Astrocyte of the spinal cord (primary cell): ENCODE measurements around the gene MAST4.

ENCODE experiments used
- DNase-seq: peaks from one replicate; pipeline ENCODE4 v3.0.0; 2011; ENCODE audit warnings: low read depth, low spot score
- H3K4me3 ChIP-seq: 2 replicates; pipeline ENCODE4 v1.5.1; 2011; ENCODE audit warnings: low read depth, mild to moderate bottlenecking, low read length, moderate library complexity
- CTCF ChIP-seq: IDR thresholded peaks from 2 replicates; pipeline ENCODE4 v1.5.1; 2012; ENCODE audit warnings: low read depth, mild to moderate bottlenecking, low read length, inconsistent platforms
- in situ Hi-C: cut with HindIII; loops from 2 replicates; pipeline ENCODE4 v1.10.0; 2017; ENCODE audit warnings: low sequenced_read_pairs

The MAST4 gene

DNA sequence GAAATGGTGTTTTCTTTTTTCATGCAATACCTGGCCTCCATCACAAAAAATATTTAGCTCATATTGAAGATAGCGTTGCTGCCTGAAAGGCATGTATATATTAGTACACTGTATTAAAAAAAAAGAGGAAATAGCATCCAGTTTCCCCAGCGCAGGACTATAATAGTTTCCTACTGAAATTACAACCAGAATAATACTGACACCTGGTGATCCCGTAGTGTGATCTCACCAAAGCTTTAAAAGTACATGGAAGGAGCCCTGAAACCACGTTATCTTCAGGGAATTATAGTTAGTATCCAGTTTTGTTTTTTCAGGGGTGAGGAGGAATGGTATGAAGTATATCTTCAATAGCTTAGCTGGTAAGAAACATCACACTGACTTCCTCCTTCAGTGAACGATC is 335.5 kb downstream of the MAST4 start:
- DNase-seq, result no peak
- in situ Hi-C loops, result no loop called here
- TF ChIP-seq CTCF, result no peak
- H3K4me3 ChIP-seq, result no peak overlapping the region

DNA sequence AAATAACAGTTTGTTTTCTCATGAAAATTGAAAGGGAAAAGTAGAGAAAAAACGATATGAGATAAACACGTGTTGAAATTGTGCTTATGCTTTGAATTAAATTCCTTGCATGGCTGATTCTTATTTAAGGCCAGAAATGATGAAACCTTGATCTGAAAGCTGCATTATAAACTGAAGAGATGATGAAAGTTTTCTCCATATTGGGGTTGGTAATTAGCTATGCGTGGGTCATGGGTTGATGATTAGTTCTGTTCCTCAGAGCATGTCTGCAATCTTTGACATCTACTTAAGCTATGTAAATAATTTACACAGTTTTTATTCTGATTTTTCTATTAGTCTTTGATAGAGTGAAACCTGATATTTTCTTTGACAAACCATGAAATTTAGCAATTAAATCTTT is 336.3 kb downstream of the MAST4 start:
- no peak overlapping the region for H3K4me3 ChIP-seq
- DNase-seq, result no peak
- in situ Hi-C loops, result no loop called here
- no peak for TF ChIP-seq CTCF

DNA sequence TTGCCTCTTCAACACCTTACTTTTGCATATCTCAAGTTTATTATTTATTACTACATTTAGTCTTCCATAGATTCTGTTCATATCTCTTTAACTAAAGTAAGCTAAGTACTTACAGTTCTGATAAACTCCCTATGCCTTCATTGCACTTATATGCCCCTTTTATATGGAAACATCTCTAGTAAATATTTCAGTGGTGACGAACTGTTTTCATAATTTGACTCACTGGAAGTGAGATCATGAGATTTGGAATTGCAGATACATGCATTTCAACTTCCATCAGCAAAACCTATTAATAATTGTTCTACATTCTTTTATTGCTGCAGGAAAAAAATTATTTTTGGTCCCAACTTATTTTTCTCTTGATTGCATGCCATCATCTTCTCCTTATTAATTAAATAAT is 336.9 kb downstream of the MAST4 start:
- in situ Hi-C loops, result no loop called here
- no peak for TF ChIP-seq CTCF

DNA sequence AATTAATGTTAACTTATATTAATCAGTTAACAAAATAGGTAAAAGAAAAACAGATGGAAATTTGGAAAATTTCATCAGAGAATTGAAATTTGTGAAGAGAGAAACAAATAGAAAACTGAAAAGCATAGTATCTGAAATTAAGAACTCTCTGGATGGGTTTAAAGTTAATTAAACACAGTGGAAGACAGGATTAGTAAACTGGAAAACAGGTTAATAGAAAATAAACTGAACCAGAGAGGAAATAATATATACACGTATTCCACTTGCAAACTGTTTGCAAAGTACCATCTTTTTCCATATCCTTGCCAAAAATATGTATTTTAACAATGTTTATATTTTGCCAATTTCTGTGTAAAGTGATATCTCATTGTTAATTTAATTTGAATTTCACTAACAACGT is 342.9 kb downstream of the MAST4 start:
- TF ChIP-seq CTCF, result no peak
- no peak for DNase-seq
- H3K4me3 ChIP-seq, result no peak overlapping the region
- in situ Hi-C loops, result no loop called here

More for the DNA sequence above, 336.9 kb downstream of the MAST4 start:
- H3K4me3 ChIP-seq, result no peak overlapping the region
- peak; percentile 70 for DNase-seq

- DNase-seq, result no peak
- TF ChIP-seq CTCF, result no peak
- H3K4me3 ChIP-seq, result no peak overlapping the region
- in situ Hi-C loops, result no loop called here
Observed at GRCh38 chr5:66945389-66946349, 349.5 kb downstream of the MAST4 start.

GRCh38 chr5:66947458-66947857 is 351.3 kb downstream of the MAST4 start:
- in situ Hi-C loops, result no loop called here
- DNase-seq, result no peak
- no peak overlapping the region for H3K4me3 ChIP-seq
- TF ChIP-seq CTCF, result no peak
